ENCODE measurements around the gene JUP.

DNA sequence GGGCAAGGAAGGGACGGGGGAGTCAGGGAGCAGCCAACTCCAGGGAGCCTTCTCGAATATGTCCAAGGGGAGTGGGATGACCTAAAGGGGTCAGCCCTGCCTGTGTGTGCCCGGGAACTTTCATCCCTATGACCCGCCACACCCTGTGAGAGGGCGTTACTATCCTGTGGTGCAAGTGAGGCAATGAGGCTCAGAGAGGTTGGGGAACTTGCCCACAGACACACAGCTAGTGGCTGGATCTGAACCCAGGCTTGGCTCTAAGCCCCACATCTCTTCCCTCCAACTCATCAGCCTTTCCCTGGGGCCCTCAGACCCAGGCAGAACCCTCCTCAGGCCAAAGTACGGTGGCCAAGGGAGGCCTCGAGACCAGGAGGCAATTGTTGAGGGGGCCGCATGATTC lies 23.2 kb downstream of the JUP start:
- TF ChIP-seq, protein P1, sequence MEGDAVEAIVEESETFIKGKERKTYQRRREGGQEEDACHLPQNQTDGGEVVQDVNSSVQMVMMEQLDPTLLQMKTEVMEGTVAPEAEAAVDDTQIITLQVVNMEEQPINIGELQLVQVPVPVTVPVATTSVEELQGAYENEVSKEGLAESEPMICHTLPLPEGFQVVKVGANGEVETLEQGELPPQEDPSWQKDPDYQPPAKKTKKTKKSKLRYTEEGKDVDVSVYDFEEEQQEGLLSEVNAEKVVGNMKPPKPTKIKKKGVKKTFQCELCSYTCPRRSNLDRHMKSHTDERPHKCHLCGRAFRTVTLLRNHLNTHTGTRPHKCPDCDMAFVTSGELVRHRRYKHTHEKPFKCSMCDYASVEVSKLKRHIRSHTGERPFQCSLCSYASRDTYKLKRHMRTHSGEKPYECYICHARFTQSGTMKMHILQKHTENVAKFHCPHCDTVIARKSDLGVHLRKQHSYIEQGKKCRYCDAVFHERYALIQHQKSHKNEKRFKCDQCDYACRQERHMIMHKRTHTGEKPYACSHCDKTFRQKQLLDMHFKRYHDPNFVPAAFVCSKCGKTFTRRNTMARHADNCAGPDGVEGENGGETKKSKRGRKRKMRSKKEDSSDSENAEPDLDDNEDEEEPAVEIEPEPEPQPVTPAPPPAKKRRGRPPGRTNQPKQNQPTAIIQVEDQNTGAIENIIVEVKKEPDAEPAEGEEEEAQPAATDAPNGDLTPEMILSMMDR (IDR thresholded peaks at IDR 0.05) = no peak
- no peak for TF ChIP-seq POLR2A (IDR thresholded peaks at IDR 0.05)

Measured in esophagus squamous epithelium (tissue), 4 donors.